PC-9 (cell line): ENCODE data around the gene PPM1A. TPM values are rescaled to one million over a fixed set of nuclear protein-coding genes. Genes with fewer than 3 reads are reported as not detected.

Experiments
- BruUV-seq: library from RNA; stranded (reverse); fragments of 400-500 nt; replicated peaks from 2 replicates; lab custom pipeline; 2021; lab: Mats Ljungman, UMichigan
- CTCF ChIA-PET: fragments of 300-600 bp; sonication (Branson Sonifier 250); formaldehyde crosslinking; loops from one replicate; lab custom pipeline; 2022; ENCODE audit warnings: antibody characterized with exemption; lab: Charles Lee
- POLR2A ChIA-PET: fragments of 300-600 bp; sonication (Branson Sonifier 250); formaldehyde crosslinking; loops from one replicate; lab custom pipeline; 2022; ENCODE audit warnings: antibody characterized with exemption; ENCODE audit not compliant: unreplicated experiment; lab: Charles Lee
- DNase-seq, 2 experiments: peaks; one replicate each; pipeline versions ENCODE4 v3.0.0 to v3.0.0-alpha.2; 2015 to 2022; ENCODE audit warnings: mixed read lengths in 1 of 2
- H2AFZ ChIP-seq: fragments of 200-600 bp; sonication (generic); 2 replicates; pipeline ENCODE4 v1.8.1; 2017; ENCODE audit warnings: antibody characterized with exemption
- H3F3A ChIP-seq: fragments of 200-600 bp; sonication (generic); 2 replicates; pipeline ENCODE4 v1.8.1; 2017; ENCODE audit warnings: antibody characterized with exemption, mild to moderate bottlenecking, low read depth; ENCODE audit not compliant: insufficient read depth
- H3K27ac ChIP-seq: fragments of 200-600 bp; sonication (generic); 2 replicates; pipeline ENCODE4 v1.6.1; 2016; ENCODE audit warnings: mixed run types
- H3K27me3 ChIP-seq: fragments of 200-600 bp; sonication (generic); 2 replicates; pipeline ENCODE4 v1.6.1; 2016; ENCODE audit warnings: low read depth, mixed run types; ENCODE audit not compliant: insufficient read depth
- H3K36me3 ChIP-seq: fragments of 200-600 bp; sonication (generic); 2 replicates; pipeline ENCODE4 v1.6.1; 2016; ENCODE audit warnings: low read depth, mixed run types
- H3K4me1 ChIP-seq: fragments of 200-600 bp; sonication (generic); replicated peaks from 2 replicates; pipeline ENCODE4 v1.6.1; 2016; ENCODE audit warnings: mixed run types; ENCODE audit not compliant: insufficient read depth
- H3K4me2 ChIP-seq: fragments of 200-600 bp; sonication (generic); 2 replicates; pipeline ENCODE4 v1.6.1; 2017; ENCODE audit warnings: mixed run types
- H3K4me3 ChIP-seq: fragments of 200-600 bp; sonication (generic); 2 replicates; pipeline ENCODE4 v1.6.1; 2016; ENCODE audit warnings: mixed run types
- H3K79me2 ChIP-seq: fragments of 200-600 bp; sonication (generic); 2 replicates; pipeline ENCODE4 v1.6.1; 2017; ENCODE audit warnings: low read depth, mixed run types
- H3K9me2 ChIP-seq: fragments of 200-600 bp; sonication (generic); 2 replicates; pipeline ENCODE4 v1.8.1; 2017; ENCODE audit warnings: mild to moderate bottlenecking; ENCODE audit not compliant: insufficient read depth
- H3K9me3 ChIP-seq: fragments of 200-600 bp; sonication (generic); 2 replicates; pipeline ENCODE4 v1.8.1; 2016; ENCODE audit warnings: low read depth; ENCODE audit not compliant: insufficient read depth
- H4K20me1 ChIP-seq: fragments of 200-600 bp; sonication (generic); 2 replicates; pipeline ENCODE4 v1.8.1; 2017; ENCODE audit not compliant: insufficient read depth
- CTCF ChIP-seq: fragments of 200-600 bp; sonication (generic); conservative IDR thresholded peaks from 2 replicates; pipeline ENCODE4 v1.6.1; 2017; ENCODE audit warnings: mixed run types, antibody characterized with exemption, mild to moderate bottlenecking, moderate library complexity
- EZH2 ChIP-seq: fragments of 200-600 bp; sonication (generic); IDR thresholded peaks from 2 replicates; pipeline ENCODE4 v1.8.0; 2017; ENCODE audit warnings: antibody characterized with exemption, low read depth
- intact Hi-C: fragments of 100-400 bp; cut with micrococcal nuclease; formaldehyde crosslinking; loops from one replicate; pipeline ENCODE4 v1.10.0; 2022; ENCODE audit not compliant: unreplicated experiment
- total RNA-seq: library from RNA; stranded (reverse); gene quantifications from 2 replicates; pipeline ENCODE4 v1.2.3, GENCODE V29; 2021

PPM1A gene
- total RNA-seq, 1 experiment from 2014 or later: 60.9 TPM

- Histone ChIP-seq H2AFZ (no peak overlapping the region), H3K9me2 (no peaks in the 10 kb centered on the region), H4K20me1 (peaks cover 30% of the 10 kb centered on the region), H3K79me2 (peaks cover 76% of the 10 kb centered on the region), H3K36me3 (peaks cover 7% of the 10 kb centered on the region; the same call in 1 of the 2 replicates), H3K4me1 (peaks cover 24% of the 10 kb centered on the region), H3K9me3 (no peaks in the 10 kb centered on the region), H3K4me2 (peak overlapping the region; percentile 91), H3K4me3 (no peak overlapping the region), H3F3A (peaks cover 2% of the 10 kb centered on the region; the same call in 1 of the 2 replicates), H3K27me3 (no peaks in the 10 kb centered on the region), H3K27ac (no peak overlapping the region)
- CTCF ChIA-PET: interaction anchor here (0.6 kb wide), 1 partner anchor 67 kb away, joined by 3 read pairs; no protein-coding TSS in a partner anchor
- no TSS peak for BruUV-seq
- POLR2A ChIA-PET: interaction anchor here (0.7 kb wide), 1 partner anchor 312 kb away, joined by 5 read pairs; no protein-coding TSS in a partner anchor
- intact Hi-C loops: no loop called here
- TF ChIP-seq EZH2 (no peak), CTCF (no peak)
- no peak for DNase-seq
These were observed 3.6 kb downstream of the PPM1A start for GRCh38 chr14:60252630-60253029.

GRCh38 chr14:60253649-60254048 is 4.6 kb downstream of the PPM1A start:
- Histone ChIP-seq H3K27me3 (no peaks in the 10 kb centered on the region), H3K9me2 (no peaks in the 10 kb centered on the region), H3K79me2 (peaks cover 87% of the 10 kb centered on the region), H3K36me3 (peaks cover 7% of the 10 kb centered on the region; the same call in 1 of the 2 replicates), H4K20me1 (peaks cover 38% of the 10 kb centered on the region), H3F3A (no peaks in the 10 kb centered on the region), H2AFZ (no peak overlapping the region), H3K4me3 (no peak overlapping the region), H3K9me3 (no peaks in the 10 kb centered on the region), H3K4me2 (no peak overlapping the region), H3K27ac (no peak overlapping the region), H3K4me1 (peaks cover 24% of the 10 kb centered on the region)
- ChIA-PET POLR2A (interaction anchor here (0.6 kb wide), 1 partner anchor 64 kb away, joined by 6 read pairs; no protein-coding TSS in a partner anchor), CTCF (no interaction called here)
- TF ChIP-seq CTCF (no peak), EZH2 (no peak)
- BruUV-seq: no TSS peak
- DNase-seq: no peak
- intact Hi-C loops: no loop called here

- Histone ChIP-seq H4K20me1 (peaks cover 43% of the 10 kb centered on the region), H2AFZ (no peak overlapping the region), H3K79me2 (peaks cover 92% of the 10 kb centered on the region), H3K4me3 (no peak overlapping the region), H3K9me3 (no peaks in the 10 kb centered on the region), H3K36me3 (peaks cover 7% of the 10 kb centered on the region; the same call in 1 of the 2 replicates), H3K27ac (no peak overlapping the region), H3K4me2 (no peak overlapping the region), H3F3A (no peaks in the 10 kb centered on the region), H3K27me3 (no peaks in the 10 kb centered on the region), H3K4me1 (peaks cover 24% of the 10 kb centered on the region), H3K9me2 (no peaks in the 10 kb centered on the region)
- ChIA-PET POLR2A (interaction anchor here (0.6 kb wide), 1 partner anchor 64 kb away, joined by 6 read pairs; no protein-coding TSS in a partner anchor), CTCF (no interaction called here)
- no TSS peak for BruUV-seq
- TF ChIP-seq CTCF (no peak), EZH2 (no peak)
- DNase-seq: no peak
- intact Hi-C loops: no loop called here
These were observed 5.2 kb downstream of the PPM1A start for GRCh38 chr14:60254176-60254575.
